ENCODE data around the gene SDHA.
"Not testable (repeated sequence)": the region's sequence is repeated elsewhere in the genome, so short reads cannot be mapped to it uniquely, and the experiment has no call there.

DNA sequence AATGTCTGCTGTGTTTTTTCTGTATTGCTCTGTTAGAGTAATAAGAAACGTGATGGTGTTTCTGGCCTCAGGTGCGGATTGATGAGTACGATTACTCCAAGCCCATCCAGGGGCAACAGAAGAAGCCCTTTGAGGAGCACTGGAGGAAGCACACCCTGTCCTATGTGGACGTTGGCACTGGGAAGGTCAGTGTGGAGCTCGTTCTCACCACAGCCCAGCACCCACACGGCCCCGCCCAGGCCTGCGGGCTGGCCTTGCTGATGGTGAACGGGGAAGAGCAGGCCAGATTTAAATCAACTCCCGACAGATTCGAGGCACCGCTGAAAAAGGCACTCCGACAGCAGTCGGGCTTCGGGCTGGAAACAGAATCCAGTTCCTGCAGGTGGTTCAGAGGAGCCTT lies 36.2 kb downstream of the SDHA start:
- not testable (repeated sequence) for TF ChIP-seq POLR2A, CTCF (IDR thresholded peaks at IDR 0.05)
